ENCODE measurements around the gene HIVEP3.

DNA sequence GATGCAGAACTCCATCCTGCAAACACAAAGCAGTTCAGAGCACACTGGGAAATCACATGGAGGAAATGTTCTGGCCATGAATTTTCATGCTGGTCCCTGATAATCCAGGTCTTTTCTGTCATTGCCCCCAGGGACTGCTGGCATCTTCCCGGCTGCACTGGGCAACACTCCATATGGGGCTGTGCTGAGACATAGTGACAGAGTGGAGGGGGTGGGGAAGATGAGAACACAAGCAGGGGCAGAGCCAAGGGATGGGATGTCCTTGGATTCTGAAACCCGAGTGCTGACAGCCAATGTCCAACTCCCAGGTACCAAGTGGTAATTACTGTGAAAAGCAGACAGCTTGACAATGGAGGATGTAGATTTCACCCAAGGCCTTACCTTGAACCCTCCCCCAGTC, 185.7 kb downstream of the HIVEP3 start:
- no peak for TF ChIP-seq CTCF (IDR thresholded peaks at IDR 0.05)
- no peak for TF ChIP-seq POLR2A (IDR thresholded peaks at IDR 0.05)

Data from lower leg skin (tissue), 3 donors.